ENCODE results near the gene GABBR2. TPM values are rescaled to one million over a fixed set of nuclear protein-coding genes. Genes with fewer than 3 reads are reported as not detected.

Gene GABBR2
- total and polyA plus RNA-seq, 2 experiments from 2014 or later: 0.89 to 1.3 TPM

DNA sequence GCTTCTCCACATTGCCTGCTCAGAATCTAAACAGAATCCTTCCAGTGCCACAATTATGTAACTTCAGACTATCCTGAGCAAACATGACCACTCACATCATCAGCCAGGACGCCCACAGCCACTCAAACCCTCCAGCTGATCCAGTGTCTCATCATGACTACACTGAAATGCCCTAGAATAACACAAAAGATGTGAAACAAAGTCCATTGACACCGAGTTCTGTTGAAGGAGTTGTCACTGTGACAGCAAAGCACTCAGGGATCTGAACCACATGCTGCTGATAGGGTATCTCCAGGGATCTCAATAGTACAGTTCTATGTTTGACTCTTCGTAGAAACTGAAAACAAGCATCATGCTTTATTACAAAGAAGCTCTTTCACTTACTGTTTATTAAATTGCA is 150.2 kb downstream of the GABBR2 start:
- Mint-ChIP-seq H3K9me3 (no peaks in the 10 kb centered on the region), H3K27me3 (ENCODE audit: insufficient read depth, low read depth, poor library complexity) (peaks cover 4% of the 10 kb centered on the region), H3K36me3 (ENCODE audit: low read depth) (no peaks in the 10 kb centered on the region), H3K4me1 (no peaks in the 10 kb centered on the region), H3K4me3 (no peak overlapping the region), H3K27ac (no peak overlapping the region)
- no peaks in the 10 kb centered on the region for H3K36me3 ChIP-seq (ENCODE audit: insufficient read depth)
- no peak overlapping the region for H3K4me3 ChIP-seq
- no peak for TF ChIP-seq JUNB (IDR thresholded peaks at IDR 0.05; ENCODE audit: unreplicated experiment)
- no peak for TF ChIP-seq STAT1 (IDR thresholded peaks at IDR 0.05; ENCODE audit: unreplicated experiment)
- no peak for TF ChIP-seq NANOG (IDR thresholded peaks at IDR 0.05; ENCODE audit: borderline replicate concordance)
- no peak for TF ChIP-seq EZH2phosphoT487 (IDR thresholded peaks at IDR 0.05; ENCODE audit: unreplicated experiment)
- no peak for TF ChIP-seq POLR2AphosphoS5 (IDR thresholded peaks at IDR 0.05; ENCODE audit: low read depth)
- no peak for TF ChIP-seq CREB1 (CRISPR knock-in tag; IDR thresholded peaks at IDR 0.05; ENCODE audit: low read depth)
- TF ChIP-seq ZNF331 (CRISPR knock-in tag; IDR thresholded peaks at IDR 0.05; ENCODE audit: low read depth): no peak
- H4K20me1 ChIP-seq (replicated peaks; ENCODE audit: insufficient read depth): no peaks in the 10 kb centered on the region
- no peaks in the 10 kb centered on the region for H3K4me1 ChIP-seq (ENCODE audit: insufficient read depth)
- H3K27ac ChIP-seq (ENCODE audit: low read depth): no peak overlapping the region
- no peaks in the 10 kb centered on the region for H3K27me3 ChIP-seq (ENCODE audit: insufficient read depth)
- DNase-seq (ENCODE audit: low spot score) (no peak), ATAC-seq (no peak)
- no peak overlapping the region for H2AFZ ChIP-seq
- H3K4me2 ChIP-seq: no peak overlapping the region
- no peaks in the 10 kb centered on the region for H3F3A ChIP-seq (replicated peaks; ENCODE audit: low read depth)
- no peaks in the 10 kb centered on the region for H3K79me2 ChIP-seq (replicated peaks; ENCODE audit: insufficient read depth)
- no peaks in the 10 kb centered on the region for H3K9me2 ChIP-seq (ENCODE audit: insufficient read depth)

- TF ChIP-seq ZNF114 (CRISPR knock-in tag; IDR thresholded peaks at IDR 0.05) (no peak), STAT1 (IDR thresholded peaks at IDR 0.05; ENCODE audit: unreplicated experiment) (no peak)
- TF ChIP-seq, protein P1, sequence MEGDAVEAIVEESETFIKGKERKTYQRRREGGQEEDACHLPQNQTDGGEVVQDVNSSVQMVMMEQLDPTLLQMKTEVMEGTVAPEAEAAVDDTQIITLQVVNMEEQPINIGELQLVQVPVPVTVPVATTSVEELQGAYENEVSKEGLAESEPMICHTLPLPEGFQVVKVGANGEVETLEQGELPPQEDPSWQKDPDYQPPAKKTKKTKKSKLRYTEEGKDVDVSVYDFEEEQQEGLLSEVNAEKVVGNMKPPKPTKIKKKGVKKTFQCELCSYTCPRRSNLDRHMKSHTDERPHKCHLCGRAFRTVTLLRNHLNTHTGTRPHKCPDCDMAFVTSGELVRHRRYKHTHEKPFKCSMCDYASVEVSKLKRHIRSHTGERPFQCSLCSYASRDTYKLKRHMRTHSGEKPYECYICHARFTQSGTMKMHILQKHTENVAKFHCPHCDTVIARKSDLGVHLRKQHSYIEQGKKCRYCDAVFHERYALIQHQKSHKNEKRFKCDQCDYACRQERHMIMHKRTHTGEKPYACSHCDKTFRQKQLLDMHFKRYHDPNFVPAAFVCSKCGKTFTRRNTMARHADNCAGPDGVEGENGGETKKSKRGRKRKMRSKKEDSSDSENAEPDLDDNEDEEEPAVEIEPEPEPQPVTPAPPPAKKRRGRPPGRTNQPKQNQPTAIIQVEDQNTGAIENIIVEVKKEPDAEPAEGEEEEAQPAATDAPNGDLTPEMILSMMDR (conservative IDR thresholded peaks at IDR 0.05; ENCODE audit: low read depth in 2 of 2): no peak
Measured at GRCh38 chr9:98556511-98556910, 152.2 kb downstream of the GABBR2 start.

More at GRCh38 chr9:98556511-98556910, 152.2 kb downstream of the GABBR2 start:
- no peaks in the 10 kb centered on the region for H3K36me3 Mint-ChIP-seq (ENCODE audit: low read depth)
- Histone ChIP-seq H3F3A (replicated peaks; ENCODE audit: low read depth) (no peaks in the 10 kb centered on the region), H3K4me1 (ENCODE audit: insufficient read depth) (0 out of 2 replicates have a peak, but pooled peaks cover 8% of the 10 kb centered on the region), H3K9me2 (ENCODE audit: insufficient read depth) (no peaks in the 10 kb centered on the region), H3K27ac (ENCODE audit: low read depth) (no peak overlapping the region), H4K20me1 (replicated peaks; ENCODE audit: insufficient read depth) (no peaks in the 10 kb centered on the region), H3K4me2 (no peak overlapping the region), H3K36me3 (ENCODE audit: insufficient read depth) (no peaks in the 10 kb centered on the region), H3K79me2 (replicated peaks; ENCODE audit: insufficient read depth) (no peaks in the 10 kb centered on the region), H3K4me3 (no peak overlapping the region), H3K27me3 (ENCODE audit: insufficient read depth) (no peaks in the 10 kb centered on the region), H2AFZ (no peak overlapping the region)
- H3K4me3 Mint-ChIP-seq: no peak overlapping the region
- ATAC-seq: no peak
- no peak for DNase-seq (ENCODE audit: low spot score)
- peaks cover 4% of the 10 kb centered on the region for H3K27me3 Mint-ChIP-seq (ENCODE audit: insufficient read depth, low read depth, poor library complexity)
- no peak overlapping the region for H3K27ac Mint-ChIP-seq
- H3K4me1 Mint-ChIP-seq: peaks cover 4% of the 10 kb centered on the region; the same call in 1 of the 3 replicates
- H3K9me3 Mint-ChIP-seq: no peaks in the 10 kb centered on the region

All from GM23338 (cell line).